Hepatocyte (in vitro differentiated cells): Measurements from ENCODE around the gene WIPF3. TPM values are rescaled to one million over a fixed set of nuclear protein-coding genes. Genes with fewer than 3 reads are reported as not detected.

ENCODE experiments used
- DNase-seq: peaks from one replicate; pipeline ENCODE4 v3.0.0-alpha.2; 2016; ENCODE audit warnings: low spot score
- H2AFZ ChIP-seq: fragments of 200-600 bp; sonication (generic); 2 replicates; pipeline ENCODE4 v1.6.0; 2016; ENCODE audit warnings: antibody characterized with exemption, mild to moderate bottlenecking
- H3K27ac ChIP-seq: fragments of 200-600 bp; sonication (generic); 2 replicates; pipeline ENCODE4 v1.5.1; 2016; ENCODE audit warnings: mild to moderate bottlenecking
- H3K27me3 ChIP-seq: fragments of 200-600 bp; sonication (generic); 2 replicates; pipeline ENCODE4 v1.6.1; 2016
- H3K36me3 ChIP-seq: fragments of 200-600 bp; sonication (generic); replicated peaks from 2 replicates; pipeline ENCODE4 v1.5.1; 2016; ENCODE audit warnings: low read depth; ENCODE audit not compliant: insufficient read depth
- H3K4me1 ChIP-seq: fragments of 200-600 bp; sonication (generic); 2 replicates; pipeline ENCODE4 v1.5.1; 2016; ENCODE audit warnings: mild to moderate bottlenecking, moderate library complexity; ENCODE audit not compliant: insufficient read depth
- H3K4me2 ChIP-seq: fragments of 200-600 bp; sonication (generic); 2 replicates; pipeline ENCODE4 v1.6.0; 2016
- H3K4me3 ChIP-seq: fragments of 200-600 bp; sonication (generic); 2 replicates; pipeline ENCODE4 v1.5.1; 2016; ENCODE audit warnings: mild to moderate bottlenecking
- H3K79me2 ChIP-seq: fragments of 200-600 bp; sonication (generic); 2 replicates; pipeline ENCODE4 v1.6.0; 2017; ENCODE audit warnings: mild to moderate bottlenecking
- H3K9me2 ChIP-seq: fragments of 200-600 bp; sonication (generic); replicated peaks from 2 replicates; pipeline ENCODE4 v1.6.0; 2017; ENCODE audit warnings: mild to moderate bottlenecking; ENCODE audit not compliant: insufficient read depth
- H3K9me3 ChIP-seq: fragments of 200-600 bp; sonication (generic); 2 replicates; pipeline ENCODE4 v1.5.1; 2016; ENCODE audit warnings: low read depth, mild to moderate bottlenecking
- H4K20me1 ChIP-seq: fragments of 200-600 bp; sonication (generic); 2 replicates; pipeline ENCODE4 v1.6.0; 2016; ENCODE audit warnings: mild to moderate bottlenecking; ENCODE audit not compliant: insufficient read depth, poor library complexity, severe bottlenecking
- CTCF ChIP-seq: fragments of 200-600 bp; sonication (generic); IDR thresholded peaks from 2 replicates; pipeline ENCODE4 v1.5.1; 2016; ENCODE audit warnings: antibody characterized with exemption, mild to moderate bottlenecking; ENCODE audit not compliant: poor library complexity
- EZH2 ChIP-seq: fragments of 200-600 bp; sonication (generic); IDR thresholded peaks from 2 replicates; pipeline ENCODE4 v1.6.1; 2016; ENCODE audit warnings: antibody characterized with exemption, mild to moderate bottlenecking, borderline replicate concordance
- EZH2phosphoT487 ChIP-seq: fragments of 200-600 bp; sonication (generic); IDR thresholded peaks from one replicate; pipeline ENCODE4 v1.6.1; 2018; ENCODE audit warnings: antibody characterized with exemption, mild to moderate bottlenecking, low read depth, moderate library complexity; ENCODE audit not compliant: unreplicated experiment, severe bottlenecking
- WGBS: methylation state at CpG from one replicate; pipeline ENCODE4 v1.1.6; 2016; ENCODE audit warnings: low lambda C conversion rate; ENCODE audit errors: missing lambda C conversion rate; 5-methylcytosine and 5-hydroxymethylcytosine counted together
- polyA plus RNA-seq: library from polyadenylated mRNA; unstranded; fragments of >200 nt; fragmentation: Nextera tagmentation; extraction: Ambion mirVana; gene quantifications from 2 replicates; pipeline ENCODE4 v1.2.1, GENCODE V29; 2016
- total RNA-seq: library from RNA; depleted of rRNA; stranded (reverse); fragments of >200 nt; gene quantifications from 2 replicates; pipeline ENCODE4 v1.2.3, GENCODE V29; 2014

Gene WIPF3
- total and polyA plus RNA-seq, 2 experiments from 2014 or later, result 0.98 to 2.4 TPM

GRCh38 chr7:29843726-29844125, 37.4 kb downstream of the WIPF3 start:
- Histone ChIP-seq H3K27me3 (no peaks in the 10 kb centered on the region), H3K79me2 (no peaks in the 10 kb centered on the region), H3K27ac (no peak overlapping the region), H3K4me2 (no peak overlapping the region), H3K4me3 (no peak overlapping the region), H3K9me3 (no peaks in the 10 kb centered on the region), H4K20me1 (no peaks in the 10 kb centered on the region), H2AFZ (no peak overlapping the region), H3K9me2 (no peaks in the 10 kb centered on the region), H3K4me1 (no peaks in the 10 kb centered on the region), H3K36me3 (no peaks in the 10 kb centered on the region)
- DNase-seq, result no peak
- 89% methylated on average over 4 of the region's 4 CpGs for WGBS
- TF ChIP-seq EZH2phosphoT487 (no peak), EZH2 (no peak), CTCF (no peak)

- TF ChIP-seq EZH2phosphoT487 (no peak), EZH2 (no peak), CTCF (no peak)
- Histone ChIP-seq H3K27ac (no peak overlapping the region), H3K4me3 (no peak overlapping the region), H4K20me1 (no peaks in the 10 kb centered on the region), H3K4me1 (no peaks in the 10 kb centered on the region), H3K9me2 (no peaks in the 10 kb centered on the region), H2AFZ (no peak overlapping the region), H3K9me3 (no peaks in the 10 kb centered on the region), H3K27me3 (no peaks in the 10 kb centered on the region), H3K36me3 (no peaks in the 10 kb centered on the region), H3K79me2 (no peaks in the 10 kb centered on the region), H3K4me2 (no peak overlapping the region)
- no peak for DNase-seq
- WGBS, result 90% methylated on average over 9 of the region's 9 CpGs
These were observed 38.3 kb downstream of the WIPF3 start for GRCh38 chr7:29844559-29844958.

GRCh38 chr7:29847496-29847895, 41.2 kb downstream of the WIPF3 start:
- no peaks in the 10 kb centered on the region for H4K20me1 ChIP-seq
- no peak overlapping the region for H3K4me2 ChIP-seq
- TF ChIP-seq EZH2, result no peak
- H3K27me3 ChIP-seq, result no peaks in the 10 kb centered on the region
- H3K9me3 ChIP-seq, result no peaks in the 10 kb centered on the region
- no peaks in the 10 kb centered on the region for H3K9me2 ChIP-seq
- no peaks in the 10 kb centered on the region for H3K36me3 ChIP-seq
- no peaks in the 10 kb centered on the region for H3K79me2 ChIP-seq
- H3K4me1 ChIP-seq, result no peaks in the 10 kb centered on the region
- peak overlapping the region; percentile 79 for H3K27ac ChIP-seq
- no peak overlapping the region for H2AFZ ChIP-seq
- H3K4me3 ChIP-seq, result no peak overlapping the region
- 70% methylated on average over 6 of the region's 6 CpGs for WGBS
- DNase-seq, result no peak

GRCh38 chr7:29847916-29848315, 41.6 kb downstream of the WIPF3 start:
- H3K9me3 ChIP-seq, result no peaks in the 10 kb centered on the region
- no peaks in the 10 kb centered on the region for H3K9me2 ChIP-seq
- H3K27me3 ChIP-seq, result no peaks in the 10 kb centered on the region
- no peak for TF ChIP-seq EZH2phosphoT487
- no peak for TF ChIP-seq CTCF
- no peak for TF ChIP-seq EZH2
- H3K79me2 ChIP-seq, result no peaks in the 10 kb centered on the region
- no peak for DNase-seq
- H3K27ac ChIP-seq, result peak overlapping the region; percentile 79
- H2AFZ ChIP-seq, result no peak overlapping the region
- H3K36me3 ChIP-seq, result no peaks in the 10 kb centered on the region
- H3K4me3 ChIP-seq, result no peak overlapping the region
- H3K4me1 ChIP-seq, result no peaks in the 10 kb centered on the region
- no peak overlapping the region for H3K4me2 ChIP-seq
- no peaks in the 10 kb centered on the region for H4K20me1 ChIP-seq
- WGBS, result 84% methylated on average over 3 of the region's 3 CpGs
